ENCODE results near the gene CARHSP1. TPM values are rescaled to one million over a fixed set of nuclear protein-coding genes. Genes with fewer than 3 reads are reported as not detected.
"Not testable (repeated sequence)": the region's sequence is repeated elsewhere in the genome, so short reads cannot be mapped to it uniquely, and the experiment has no call there.

The CARHSP1 gene
- polyA plus RNA-seq: 100 to 1,000 TPM in 1 of 4 donors, 10 to 100 TPM in 3; 51.6 to 103 (median 88.8) TPM
- long read RNA-seq, donor 1: 0 reads
- long read RNA-seq, donor 2, transcript CARHSP1-201 (4 exons, 746 nt): major isoform, 17 of 17 reads
- long read RNA-seq, donor 2, partial matches to known transcripts: 0 of 17 reads
- long read RNA-seq, donor 2, other reads (novel, unspliced or antisense): 0 of 17 reads
- long read RNA-seq, donor 3, transcript CARHSP1-201 (4 exons, 746 nt): major isoform, 18 of 19 reads
- long read RNA-seq, donor 3, partial matches to known transcripts: 0 of 19 reads
- long read RNA-seq, donor 3, other reads (novel, unspliced or antisense): 0 of 19 reads
- long read RNA-seq, donor 4, partial matches to known transcripts: 0 of 1 reads
- long read RNA-seq, donor 4, other reads (novel, unspliced or antisense): 0 of 1 reads
- long read RNA-seq, donor 5, transcript CARHSP1-201 (4 exons, 746 nt): major isoform, 10 of 12 reads
- long read RNA-seq, donor 5, partial matches to known transcripts: 0 of 12 reads
- long read RNA-seq, donor 5, other reads (novel, unspliced or antisense): 0 of 12 reads
- long read RNA-seq, donor 6, transcript CARHSP1-201 (4 exons, 746 nt): major isoform, 43 of 59 reads
- long read RNA-seq, donor 6, partial matches to known transcripts: 12 of 59 reads
- long read RNA-seq, donor 6, other reads (novel, unspliced or antisense): 0 of 59 reads
- long read RNA-seq, donor 7, transcript CARHSP1-201 (4 exons, 746 nt): major isoform, 84 of 124 reads
- long read RNA-seq, donor 7, partial matches to known transcripts: 36 of 124 reads
- long read RNA-seq, donor 7, other reads (novel, unspliced or antisense): 0 of 124 reads
- long read RNA-seq, donor 8, transcript CARHSP1-201 (4 exons, 746 nt): major isoform, 9 of 9 reads
- long read RNA-seq, donor 8, partial matches to known transcripts: 0 of 9 reads
- long read RNA-seq, donor 8, other reads (novel, unspliced or antisense): 0 of 9 reads
- long read RNA-seq, donor 9, transcript CARHSP1-201 (4 exons, 746 nt): major isoform, 6 of 6 reads
- long read RNA-seq, donor 9, partial matches to known transcripts: 0 of 6 reads
- long read RNA-seq, donor 9, other reads (novel, unspliced or antisense): 0 of 6 reads
- long read RNA-seq, donor 10, transcript CARHSP1-201 (4 exons, 746 nt): major isoform, 43 of 78 reads
- long read RNA-seq, donor 10, partial matches to known transcripts: 29 of 78 reads
- long read RNA-seq, donor 10, other reads (novel, unspliced or antisense): 0 of 78 reads

DNA sequence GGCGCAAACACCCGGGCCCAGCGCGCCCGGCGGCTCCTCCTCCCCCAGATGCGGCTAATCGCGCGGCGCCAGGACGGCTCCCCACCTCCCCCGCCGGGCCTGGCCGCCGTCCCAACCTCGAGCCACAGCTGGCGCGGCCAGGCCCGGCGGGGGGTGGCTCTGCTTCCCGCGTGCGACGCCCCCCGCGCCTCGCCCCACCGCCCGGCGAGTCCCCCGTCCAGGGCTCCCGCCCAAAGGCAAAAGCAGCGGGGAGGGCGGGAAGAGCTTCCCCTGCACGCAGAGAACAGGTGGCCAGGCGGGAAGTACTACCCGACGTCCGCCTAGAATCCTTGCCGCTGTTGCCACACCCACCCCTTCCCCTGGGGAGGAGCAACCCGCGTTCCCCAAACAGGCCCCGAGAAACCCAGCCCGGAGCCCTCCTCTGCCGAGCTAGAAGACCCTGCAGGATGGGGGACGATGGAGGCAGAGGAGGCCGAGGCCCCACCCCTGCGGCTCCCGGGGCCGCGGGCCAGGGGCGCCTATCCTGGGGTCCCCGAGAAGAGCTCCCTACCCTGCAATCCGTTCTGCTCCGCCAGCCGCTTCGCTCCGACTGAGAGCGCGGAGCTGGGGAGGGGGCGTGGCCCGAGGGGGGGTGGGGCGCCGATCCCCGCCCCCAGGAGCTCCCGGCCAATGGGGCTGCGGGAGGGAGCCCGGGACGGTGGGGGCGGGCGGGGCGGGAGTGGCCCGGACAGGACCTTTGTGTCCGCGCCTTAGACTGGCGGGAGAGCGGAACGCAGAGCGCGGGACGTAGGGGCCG lies at the start of gene CARHSP1:
CARHSP1 (minus strand) TSS at position 591 of the 796 bp plus-strand sequence. CDS start 9,678 bp downstream, outside the sequence.
- Histone ChIP-seq H3K4me1 (ENCODE audit: control insufficient read depth in 3 of 3, insufficient read depth in 2 of 3, low read depth in 1 of 3, low read length in 2 of 3) (peaks cover 5 to 36% (median 8%) of the 10 kb centered on the region in 3 donors), H3K36me3 (ENCODE audit: control insufficient read depth in 3 of 3, insufficient read depth in 2 of 3, low read depth in 1 of 3, low read length in 3 of 3) (peaks cover 0 to 10% (median 0%) of the 10 kb centered on the region in 3 donors)
- no peak for FAIRE-seq

DNA sequence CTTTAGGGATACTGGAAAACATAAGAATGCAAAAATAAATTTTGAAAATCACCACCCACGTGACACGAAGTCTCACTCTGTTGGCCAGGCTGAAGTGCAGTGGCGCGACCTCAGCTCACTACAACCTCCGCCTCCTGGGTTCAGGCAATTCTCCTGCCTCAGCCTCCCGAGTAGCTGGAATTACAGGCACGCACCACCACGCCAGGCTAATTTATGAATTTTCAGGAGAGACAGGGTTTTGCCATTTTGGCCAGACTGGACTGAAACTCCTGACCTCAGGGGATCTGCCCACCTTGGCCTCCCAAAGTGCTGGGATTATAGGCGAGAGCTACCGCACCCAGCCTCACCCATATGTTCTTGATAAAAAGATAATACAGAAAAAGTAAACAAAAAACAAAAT lies 48.5 kb upstream of the CARHSP1 start:
- FAIRE-seq; H3K27ac ChIP-seq (ENCODE audit: low read depth in 1 of 3, low read length in 2 of 3); H3K27me3 ChIP-seq (ENCODE audit: control insufficient read depth in 3 of 3, insufficient read depth in 3 of 3, low read length in 3 of 3); H3K4me1 ChIP-seq (ENCODE audit: control insufficient read depth in 3 of 3, insufficient read depth in 2 of 3, low read depth in 1 of 3, low read length in 2 of 3); H3K9me3 ChIP-seq (ENCODE audit: control insufficient read depth in 2 of 2, insufficient read depth in 1 of 2, low read depth in 1 of 2, low read length in 1 of 2); H3K4me3 ChIP-seq (ENCODE audit: low read depth in 1 of 3, low read length in 3 of 3); DNase-seq: not testable (repeated sequence)
- 84 to 92% (median 90%) methylated on average over 10 of the region's 10 CpGs for WGBS, 3 donors
- H3K36me3 ChIP-seq (ENCODE audit: control insufficient read depth in 3 of 3, insufficient read depth in 2 of 3, low read depth in 1 of 3, low read length in 3 of 3): peaks cover 20 to 65% (median 22%) of the 10 kb centered on the region in 3 donors

More for the DNA sequence above, at the start of gene CARHSP1:
- Histone ChIP-seq H3K9me3 (ENCODE audit: control insufficient read depth in 2 of 2, insufficient read depth in 1 of 2, low read depth in 1 of 2, low read length in 1 of 2) (no peaks in the 10 kb centered on the region), H3K27me3 (ENCODE audit: control insufficient read depth in 3 of 3, insufficient read depth in 3 of 3, low read length in 3 of 3) (no peaks in the 10 kb centered on the region), H3K27ac (ENCODE audit: low read depth in 1 of 3, low read length in 2 of 3) (peak within 1 kb of the TSS; percentile 92 to 97 (median 94)), H3K4me3 (ENCODE audit: low read depth in 1 of 3, low read length in 3 of 3) (peak within 1 kb of the TSS; percentile 72 to 95 (median 76))
- 0 to 1% (median 1%) methylated on average over 47 to 83 of the region's 83 CpGs for WGBS, 3 donors
- peak; percentile 94 for DNase-seq

DNA sequence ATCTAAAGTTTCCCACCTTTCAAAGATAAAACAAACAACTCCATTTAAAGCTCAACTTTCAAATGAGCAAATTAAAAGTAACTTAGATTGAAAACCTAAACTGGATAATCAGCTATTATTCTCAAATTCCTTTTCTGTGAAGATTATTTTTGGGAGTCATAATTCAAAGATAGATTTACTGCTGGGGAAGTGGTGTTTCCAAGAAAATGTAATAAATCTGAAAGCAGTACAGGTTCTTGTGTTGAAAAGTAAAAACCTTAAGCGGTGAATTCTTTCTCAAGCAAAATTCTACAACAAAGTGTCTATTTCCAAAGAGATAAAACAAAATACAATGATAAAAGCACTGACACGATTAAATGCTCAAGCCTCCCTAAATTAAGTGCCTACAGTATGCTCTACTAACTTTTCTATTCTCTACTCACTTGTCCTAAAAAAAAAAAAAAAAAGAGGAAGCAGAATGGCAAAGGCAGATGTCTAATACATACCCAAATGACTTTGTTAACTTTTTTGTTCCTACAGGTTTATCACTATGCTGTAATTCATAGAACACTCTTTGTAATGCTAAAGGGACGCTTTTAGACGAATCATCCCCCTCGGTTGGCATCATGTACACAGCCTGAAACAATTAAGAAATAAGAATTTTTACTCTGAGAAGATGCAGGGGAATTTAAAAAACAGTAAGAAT lies 47.9 kb upstream of the CARHSP1 start:
- FAIRE-seq (no peak), DNase-seq (no peak)
- Histone ChIP-seq H3K4me1 (ENCODE audit: control insufficient read depth in 3 of 3, insufficient read depth in 2 of 3, low read depth in 1 of 3, low read length in 2 of 3) (peaks cover 0 to 9% (median 2%) of the 10 kb centered on the region in 3 donors), H3K4me3 (ENCODE audit: low read depth in 1 of 3, low read length in 3 of 3) (no peak overlapping the region), H3K9me3 (ENCODE audit: control insufficient read depth in 2 of 2, insufficient read depth in 1 of 2, low read depth in 1 of 2, low read length in 1 of 2) (no peaks in the 10 kb centered on the region), H3K27ac (ENCODE audit: low read depth in 1 of 3, low read length in 2 of 3) (no peak overlapping the region), H3K27me3 (ENCODE audit: control insufficient read depth in 3 of 3, insufficient read depth in 3 of 3, low read length in 3 of 3) (no peaks in the 10 kb centered on the region), H3K36me3 (ENCODE audit: control insufficient read depth in 3 of 3, insufficient read depth in 2 of 3, low read depth in 1 of 3, low read length in 3 of 3) (peaks cover 19 to 62% (median 21%) of the 10 kb centered on the region in 3 donors)
- WGBS, 3 donors: 81 to 85% (median 83%) methylated on average over 5 of the region's 5 CpGs

DNA sequence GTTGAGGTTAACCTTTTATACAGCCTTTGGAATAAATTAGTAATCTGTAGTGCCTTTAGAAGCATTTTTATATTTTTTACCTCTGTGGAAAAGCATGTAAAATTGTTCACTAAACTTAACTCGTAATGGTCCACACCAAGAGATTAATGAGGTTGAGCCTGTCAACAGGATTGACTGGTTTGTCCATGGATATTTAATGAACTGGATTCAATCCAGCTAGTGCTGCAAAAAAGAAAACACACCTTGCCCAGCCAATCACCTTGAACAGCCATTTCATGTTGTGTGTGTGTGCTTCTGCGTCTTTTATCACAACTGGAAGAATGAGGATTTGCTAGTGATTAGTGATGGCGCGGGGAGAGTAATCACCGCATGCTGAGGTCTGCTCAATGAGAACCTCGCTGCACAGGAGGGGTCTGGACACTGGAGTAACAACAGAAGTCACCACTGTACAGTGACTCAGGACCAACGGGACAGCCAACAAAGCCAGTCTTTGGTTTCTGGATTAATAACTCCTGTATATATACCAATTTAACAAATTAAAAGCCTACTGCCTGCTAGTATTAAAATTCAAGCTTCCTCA lies 47.0 kb upstream of the CARHSP1 start:
- no peaks in the 10 kb centered on the region for H3K27me3 ChIP-seq (ENCODE audit: control insufficient read depth in 3 of 3, insufficient read depth in 3 of 3, low read length in 3 of 3)
- no peak overlapping the region for H3K27ac ChIP-seq (ENCODE audit: low read depth in 1 of 3, low read length in 2 of 3)
- 32 to 73% (median 56%) methylated on average over 7 of the region's 7 CpGs for WGBS, 3 donors
- no peaks in the 10 kb centered on the region for H3K9me3 ChIP-seq (ENCODE audit: control insufficient read depth in 2 of 2, insufficient read depth in 1 of 2, low read depth in 1 of 2, low read length in 1 of 2)
- H3K4me3 ChIP-seq (ENCODE audit: low read depth in 1 of 3, low read length in 3 of 3): no peak overlapping the region
- DNase-seq (peak in 1 of 2 donors; percentile 24), FAIRE-seq (no peak)
- peaks cover 0 to 17% (median 4%) of the 10 kb centered on the region in 3 donors for H3K4me1 ChIP-seq (ENCODE audit: control insufficient read depth in 3 of 3, insufficient read depth in 2 of 3, low read depth in 1 of 3, low read length in 2 of 3)
- H3K36me3 ChIP-seq (ENCODE audit: control insufficient read depth in 3 of 3, insufficient read depth in 2 of 3, low read depth in 1 of 3, low read length in 3 of 3): peaks cover 18 to 66% (median 19%) of the 10 kb centered on the region in 3 donors

DNA sequence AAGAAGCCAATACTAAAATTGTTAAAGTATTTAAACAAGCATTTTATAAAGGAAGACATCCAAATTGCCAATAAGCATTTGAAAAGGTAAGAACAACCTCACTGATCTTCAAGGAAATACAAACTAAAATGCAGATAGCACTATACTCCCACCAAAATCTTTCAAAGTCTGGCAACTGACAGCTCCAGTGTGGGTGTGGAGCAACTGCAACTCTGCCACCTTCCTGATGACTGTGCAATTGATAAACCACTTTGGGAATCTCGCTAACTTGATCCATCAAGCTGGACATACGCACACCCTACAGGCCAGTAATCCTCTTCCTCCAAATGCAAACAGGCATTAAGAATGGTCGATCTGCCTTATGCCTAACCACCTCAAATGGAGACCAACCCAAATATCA lies 45.3 kb upstream of the CARHSP1 start:
- no peaks in the 10 kb centered on the region for H3K9me3 ChIP-seq (ENCODE audit: control insufficient read depth in 2 of 2, insufficient read depth in 1 of 2, low read depth in 1 of 2, low read length in 1 of 2)
- DNase-seq (no peak), FAIRE-seq (no peak)
- H3K27ac ChIP-seq (ENCODE audit: low read depth in 1 of 3, low read length in 2 of 3): no peak overlapping the region
- H3K4me1 ChIP-seq (ENCODE audit: control insufficient read depth in 3 of 3, insufficient read depth in 2 of 3, low read depth in 1 of 3, low read length in 2 of 3): peaks cover 0 to 34% (median 8%) of the 10 kb centered on the region in 3 donors
- H3K4me3 ChIP-seq (ENCODE audit: low read depth in 1 of 3, low read length in 3 of 3): no peak overlapping the region
- peaks cover 13 to 67% (median 16%) of the 10 kb centered on the region in 3 donors for H3K36me3 ChIP-seq (ENCODE audit: control insufficient read depth in 3 of 3, insufficient read depth in 2 of 3, low read depth in 1 of 3, low read length in 3 of 3)
- WGBS, 3 donors: 90 to 92% (median 90%) methylated on average over 3 of the region's 3 CpGs
- no peaks in the 10 kb centered on the region for H3K27me3 ChIP-seq (ENCODE audit: control insufficient read depth in 3 of 3, insufficient read depth in 3 of 3, low read length in 3 of 3)

DNA sequence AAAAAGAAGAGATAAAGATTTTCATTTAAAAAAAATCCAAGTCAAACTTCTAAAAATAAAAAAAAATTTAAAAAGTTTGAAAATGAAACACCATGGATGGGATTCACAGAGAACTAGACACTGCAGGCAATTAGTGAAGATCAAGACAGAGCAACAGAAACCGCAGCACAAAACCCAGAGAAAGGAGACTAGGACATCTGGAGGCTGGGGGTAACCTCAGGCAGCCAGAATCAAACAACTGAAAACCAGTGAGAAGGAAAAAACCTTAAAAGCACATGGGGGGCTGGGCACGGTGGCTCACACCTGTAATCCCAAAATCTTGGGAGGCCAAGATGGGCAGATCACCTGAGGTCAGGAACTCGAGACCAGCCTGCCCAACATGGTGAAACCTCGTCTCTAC lies 44.0 kb upstream of the CARHSP1 start:
- 66 to 85% (median 72%) methylated on average over 4 of the region's 4 CpGs for WGBS, 3 donors
- H3K4me3 ChIP-seq (ENCODE audit: low read depth in 1 of 3, low read length in 3 of 3): no peak overlapping the region
- DNase-seq (no peak), FAIRE-seq (no peak)
- no peaks in the 10 kb centered on the region for H3K27me3 ChIP-seq (ENCODE audit: control insufficient read depth in 3 of 3, insufficient read depth in 3 of 3, low read length in 3 of 3)
- peak overlapping the region in 1 of 3 donors; percentile 37 for H3K27ac ChIP-seq (ENCODE audit: low read depth in 1 of 3, low read length in 2 of 3)
- no peaks in the 10 kb centered on the region for H3K9me3 ChIP-seq (ENCODE audit: control insufficient read depth in 2 of 2, insufficient read depth in 1 of 2, low read depth in 1 of 2, low read length in 1 of 2)
- peaks cover 16 to 60% (median 18%) of the 10 kb centered on the region in 3 donors for H3K36me3 ChIP-seq (ENCODE audit: control insufficient read depth in 3 of 3, insufficient read depth in 2 of 3, low read depth in 1 of 3, low read length in 3 of 3)
- H3K4me1 ChIP-seq (ENCODE audit: control insufficient read depth in 3 of 3, insufficient read depth in 2 of 3, low read depth in 1 of 3, low read length in 2 of 3): peaks cover 0 to 42% (median 8%) of the 10 kb centered on the region in 3 donors

DNA sequence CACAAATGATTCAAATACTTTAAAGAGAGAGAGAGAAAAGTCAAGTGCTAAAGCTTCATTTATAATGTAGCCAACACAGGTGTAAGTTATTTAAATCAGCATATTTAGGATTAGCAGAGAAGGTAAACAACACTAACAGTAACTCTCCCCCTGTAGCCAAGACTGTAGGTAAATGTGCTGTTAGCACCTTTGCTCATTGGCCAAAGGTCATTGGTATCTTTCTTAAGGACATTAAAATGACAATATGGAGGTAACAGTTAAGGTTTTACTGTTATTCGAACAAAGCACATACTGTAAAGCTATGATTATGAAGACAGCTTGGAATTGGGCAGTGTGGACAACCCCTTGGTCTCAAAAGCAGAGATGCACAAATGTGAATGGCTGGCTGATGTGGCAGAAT lies 42.0 kb upstream of the CARHSP1 start:
- peaks cover 0 to 42% (median 8%) of the 10 kb centered on the region in 3 donors for H3K4me1 ChIP-seq (ENCODE audit: control insufficient read depth in 3 of 3, insufficient read depth in 2 of 3, low read depth in 1 of 3, low read length in 2 of 3)
- H3K36me3 ChIP-seq (ENCODE audit: control insufficient read depth in 3 of 3, insufficient read depth in 2 of 3, low read depth in 1 of 3, low read length in 3 of 3): peaks cover 17 to 65% (median 23%) of the 10 kb centered on the region in 3 donors
- H3K27me3 ChIP-seq (ENCODE audit: control insufficient read depth in 3 of 3, insufficient read depth in 3 of 3, low read length in 3 of 3): no peaks in the 10 kb centered on the region
- peak; percentile 68 to 77 for DNase-seq
- no peak for FAIRE-seq
- H3K4me3 ChIP-seq (ENCODE audit: low read depth in 1 of 3, low read length in 3 of 3): no peak overlapping the region
- 28 to 63% (median 54%) methylated on average over 1 of the region's 1 CpG for WGBS, 3 donors
- peak overlapping the region; percentile 70 to 82 (median 79) for H3K27ac ChIP-seq (ENCODE audit: low read depth in 1 of 3, low read length in 2 of 3)
- H3K9me3 ChIP-seq (ENCODE audit: control insufficient read depth in 2 of 2, insufficient read depth in 1 of 2, low read depth in 1 of 2, low read length in 1 of 2): no peaks in the 10 kb centered on the region
